Transverse colon (tissue), 4 donors: Measurements from ENCODE around the gene EQTN. TPM values are rescaled to one million over a fixed set of nuclear protein-coding genes. Genes with fewer than 3 reads are reported as not detected.

Source experiments
- DNase-seq: peaks from one replicate; pipeline ENCODE4 v3.0.0-alpha.2; 2019
- H3K27ac ChIP-seq, 4 donors: fragments of 200-600 bp; sonication (generic); 2 replicates each; pipeline ENCODE4 v1.5.1; 2016 to 2018; ENCODE audit warnings: inconsistent platforms in 4 of 4
- H3K27me3 ChIP-seq: fragments of 200-600 bp; sonication (generic); 2 replicates; pipeline ENCODE4 v1.5.1; 2017; ENCODE audit warnings: inconsistent platforms
- H3K36me3 ChIP-seq, 4 donors: fragments of 200-600 bp; sonication (generic); 2 replicates each; pipeline ENCODE4 v1.5.1; 2017 to 2019; ENCODE audit warnings: inconsistent platforms in 4 of 4
- H3K4me1 ChIP-seq, 4 donors: fragments of 200-600 bp; sonication (generic); 2 replicates each; pipeline ENCODE4 v1.5.1; 2017 to 2020; ENCODE audit warnings: inconsistent platforms in 4 of 4
- H3K4me3 ChIP-seq, 4 donors: fragments of 200-600 bp; sonication (generic); 1 replicate in 1 of 4; 2 replicates in 3 of 4; pipeline versions ENCODE4 v1.5.1 to v1.6.1; 2017 to 2019; ENCODE audit warnings: inconsistent platforms in 4 of 4
- H3K9me3 ChIP-seq, 2 donors: fragments of 200-600 bp; sonication (generic); 2 replicates each; pipeline ENCODE4 v1.5.1; 2017 to 2019; ENCODE audit warnings: inconsistent platforms in 2 of 2
- CTCF ChIP-seq, 5 experiments: fragments of 200-600 bp in 3 of 5; fragments of 450-650 bp in 2 of 5; sonication (generic) in 3 of 5; IDR thresholded peaks; 1 replicate in 2 of 5; 2 replicates in 3 of 5; pipeline ENCODE4 v1.5.1; 2016 to 2017; ENCODE audit warnings: antibody characterized with exemption in 5 of 5, inconsistent platforms in 3 of 5, mild to moderate bottlenecking in 2 of 5, moderate library complexity in 1 of 5
- EP300 ChIP-seq: sonication (generic); formaldehyde crosslinking; IDR thresholded peaks from one replicate; pipeline ENCODE4 v1.6.1; 2017; ENCODE audit warnings: antibody characterized with exemption, low read depth
- POLR2A ChIP-seq: fragments of 450-650 bp; IDR thresholded peaks from one replicate; pipeline ENCODE4 v1.6.1; 2016; ENCODE audit warnings: antibody characterized with exemption, mild to moderate bottlenecking, moderate library complexity
- POLR2AphosphoS5 ChIP-seq, 3 donors: sonication (generic); formaldehyde crosslinking; IDR thresholded peaks; one replicate each; pipeline ENCODE4 v1.6.1; 2016; ENCODE audit warnings: antibody characterized with exemption in 3 of 3
- WGBS, 2 donors: methylation state at CpG; one replicate each; pipeline ENCODE4 v1.1.5; 2018; ENCODE audit warnings: low coverage in 1 of 2; 5-methylcytosine and 5-hydroxymethylcytosine counted together
- in situ Hi-C, 4 donors: fragments of 200-750 bp; cut with MboI; loops; one replicate each; pipeline versions ENCODE4 v1.15.0 to v1.15.1; 2017; ENCODE audit warnings: low sequenced_read_pairs in 3 of 4, low pct_ligation_motif_present in 1 of 4, low pct_unique_long_range_greater_than_20kb in 1 of 4
- intact Hi-C: fragments of 100-400 bp; cut with DNase I; formaldehyde crosslinking; loops from one replicate; pipeline ENCODE4 v1.15.1; 2023; ENCODE audit warnings: low total_unique reads
- total RNA-seq, 4 donors: library from RNA; depleted of rRNA; stranded (reverse); fragments of >200 nt; gene quantifications; one replicate each; pipeline ENCODE4 v1.1.0, GENCODE V29; 2016

The EQTN gene
- total RNA-seq, 4 donors from 2014 or later, result 0.64 to 1.1 TPM; not detected in 2

DNA sequence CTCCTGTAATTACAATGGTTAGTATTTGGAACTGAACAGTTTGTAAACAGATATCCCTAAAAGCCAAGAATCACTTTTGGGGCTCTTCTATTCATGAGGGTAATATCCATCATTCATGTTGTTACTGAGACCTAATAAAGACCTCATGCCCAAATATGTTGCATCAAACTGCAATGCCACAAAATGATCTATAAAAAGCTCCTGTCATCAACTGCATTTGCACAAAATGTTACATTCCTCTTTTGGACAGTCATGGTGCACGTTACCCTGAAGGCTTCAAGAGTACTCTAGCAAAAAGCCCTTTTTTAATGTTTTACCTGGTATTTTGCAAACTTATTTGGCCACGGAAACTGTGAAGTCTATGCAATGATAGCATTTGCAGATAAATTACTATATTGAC, 14.2 kb upstream of the EQTN start:
- 78 to 88% methylated on average over 2 of the region's 2 CpGs for WGBS, 2 donors
- DNase-seq, result no peak
- intact Hi-C loops (no loop called here), in situ Hi-C loops (no loop called here)
- no peak for TF ChIP-seq POLR2AphosphoS5 (IDR thresholded peaks at IDR 0.05)
- TF ChIP-seq EP300, result no peak
- no peak for TF ChIP-seq POLR2A
- no peak for TF ChIP-seq CTCF (IDR thresholded peaks at IDR 0.05)
- Histone ChIP-seq H3K36me3 (no peaks in the 10 kb centered on the region), H3K9me3 (no peaks in the 10 kb centered on the region), H3K27ac (no peak overlapping the region), H3K4me1 (no peaks in the 10 kb centered on the region), H3K4me3 (no peak overlapping the region), H3K27me3 (no peaks in the 10 kb centered on the region)

- DNase-seq, result no peak
- Histone ChIP-seq H3K4me3 (no peak overlapping the region), H3K27ac (no peak overlapping the region), H3K27me3 (no peaks in the 10 kb centered on the region), H3K9me3 (no peaks in the 10 kb centered on the region), H3K4me1 (no peaks in the 10 kb centered on the region), H3K36me3 (no peaks in the 10 kb centered on the region)
- TF ChIP-seq POLR2AphosphoS5 (IDR thresholded peaks at IDR 0.05) (no peak), POLR2A (no peak), CTCF (IDR thresholded peaks at IDR 0.05) (no peak), EP300 (no peak)
- in situ Hi-C loops, result no loop called here
- intact Hi-C loops, result no loop called here
- 74 to 87% methylated on average over 2 of the region's 2 CpGs for WGBS, 2 donors
Measured at GRCh38 chr9:27310582-27310981, 13.6 kb upstream of the EQTN start.

- Histone ChIP-seq H3K9me3 (no peaks in the 10 kb centered on the region), H3K4me1 (no peaks in the 10 kb centered on the region), H3K27ac (no peak overlapping the region), H3K27me3 (no peaks in the 10 kb centered on the region), H3K36me3 (no peaks in the 10 kb centered on the region), H3K4me3 (no peak overlapping the region)
- in situ Hi-C loops (no loop called here), intact Hi-C loops (no loop called here)
- DNase-seq, result no peak
- 75 to 81% methylated on average over 1 to 4 of the region's 4 CpGs for WGBS, 2 donors
- TF ChIP-seq POLR2AphosphoS5 (IDR thresholded peaks at IDR 0.05) (no peak), CTCF (IDR thresholded peaks at IDR 0.05) (no peak), EP300 (no peak), POLR2A (no peak)
Measured at GRCh38 chr9:27308691-27309390, 11.9 kb upstream of the EQTN start.

GRCh38 chr9:27304521-27304920, 7.6 kb upstream of the EQTN start:
- WGBS, 2 donors, result 86 to 89% methylated on average over 1 of the region's 1 CpG
- in situ Hi-C loops, result no loop called here
- Histone ChIP-seq H3K36me3 (no peaks in the 10 kb centered on the region), H3K27me3 (no peaks in the 10 kb centered on the region), H3K27ac (no peak overlapping the region), H3K4me3 (no peak overlapping the region), H3K4me1 (no peaks in the 10 kb centered on the region), H3K9me3 (no peaks in the 10 kb centered on the region)
- TF ChIP-seq CTCF (IDR thresholded peaks at IDR 0.05) (no peak), POLR2A (no peak), POLR2AphosphoS5 (IDR thresholded peaks at IDR 0.05) (no peak), EP300 (no peak)
- intact Hi-C loops, result no loop called here
- DNase-seq, result no peak
